ENCODE results near the gene GEMIN4.
"Not testable (repeated sequence)": the region's sequence is repeated elsewhere in the genome, so short reads cannot be mapped to it uniquely, and the experiment has no call there.

DNA sequence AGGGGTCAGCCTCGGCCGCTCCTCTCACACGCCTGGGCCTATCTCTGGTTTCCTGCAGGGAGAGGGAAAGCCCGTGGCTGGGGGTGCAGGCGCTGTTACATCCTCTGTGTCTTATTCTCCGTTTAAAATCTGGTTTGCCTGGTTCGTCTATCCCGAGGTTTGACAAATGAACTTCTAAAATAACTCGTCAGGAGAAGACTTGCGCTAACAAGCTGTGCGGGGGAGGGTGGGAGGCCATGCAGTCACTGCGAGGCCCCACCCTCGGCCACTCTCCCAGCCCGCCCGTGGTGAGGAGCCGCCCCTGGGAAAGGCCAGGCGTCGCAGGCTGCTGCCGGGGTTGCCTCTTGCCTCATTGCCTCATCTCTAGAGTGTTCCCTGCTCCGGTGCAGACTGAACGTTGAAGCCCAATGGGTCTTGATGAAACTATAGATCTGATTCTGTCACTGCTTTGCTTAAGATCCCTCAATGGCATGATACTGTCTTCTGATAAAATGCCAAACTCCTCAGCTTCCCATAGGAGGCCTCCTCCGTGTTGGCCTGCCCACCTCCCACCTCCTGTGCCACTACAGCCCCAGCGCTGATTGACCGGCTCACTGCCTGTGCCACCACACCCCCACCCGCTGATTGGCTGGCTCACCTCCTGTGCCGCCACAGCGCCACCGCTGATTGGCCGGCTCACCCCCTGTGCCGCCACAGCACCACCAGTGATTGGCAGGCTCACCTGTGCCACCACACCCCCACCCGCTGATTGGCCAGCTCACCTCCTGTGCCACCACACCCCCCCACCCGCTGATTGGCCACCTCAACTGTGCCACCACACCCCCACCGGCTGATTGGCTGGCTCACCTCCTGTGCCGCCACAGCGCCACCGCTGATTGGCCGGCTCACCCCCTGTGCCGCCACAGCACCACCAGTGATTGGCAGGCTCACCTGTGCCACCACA lies 38.1 kb upstream of the GEMIN4 start:
- TF ChIP-seq, protein P1, sequence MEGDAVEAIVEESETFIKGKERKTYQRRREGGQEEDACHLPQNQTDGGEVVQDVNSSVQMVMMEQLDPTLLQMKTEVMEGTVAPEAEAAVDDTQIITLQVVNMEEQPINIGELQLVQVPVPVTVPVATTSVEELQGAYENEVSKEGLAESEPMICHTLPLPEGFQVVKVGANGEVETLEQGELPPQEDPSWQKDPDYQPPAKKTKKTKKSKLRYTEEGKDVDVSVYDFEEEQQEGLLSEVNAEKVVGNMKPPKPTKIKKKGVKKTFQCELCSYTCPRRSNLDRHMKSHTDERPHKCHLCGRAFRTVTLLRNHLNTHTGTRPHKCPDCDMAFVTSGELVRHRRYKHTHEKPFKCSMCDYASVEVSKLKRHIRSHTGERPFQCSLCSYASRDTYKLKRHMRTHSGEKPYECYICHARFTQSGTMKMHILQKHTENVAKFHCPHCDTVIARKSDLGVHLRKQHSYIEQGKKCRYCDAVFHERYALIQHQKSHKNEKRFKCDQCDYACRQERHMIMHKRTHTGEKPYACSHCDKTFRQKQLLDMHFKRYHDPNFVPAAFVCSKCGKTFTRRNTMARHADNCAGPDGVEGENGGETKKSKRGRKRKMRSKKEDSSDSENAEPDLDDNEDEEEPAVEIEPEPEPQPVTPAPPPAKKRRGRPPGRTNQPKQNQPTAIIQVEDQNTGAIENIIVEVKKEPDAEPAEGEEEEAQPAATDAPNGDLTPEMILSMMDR (conservative IDR thresholded peaks at IDR 0.05; ENCODE audit: low read length) = not testable (repeated sequence)
- TF ChIP-seq EZH2phosphoT487 (IDR thresholded peaks at IDR 0.05; ENCODE audit: borderline replicate concordance, low read depth, low read length) = not testable (repeated sequence)
